ENCODE measurements around the gene MED20. TPM values are rescaled to one million over a fixed set of nuclear protein-coding genes. Genes with fewer than 3 reads are reported as not detected.

Gene MED20
- total and polyA plus RNA-seq, 2 of the 8 experiments (the other 6 are each of a cell fraction or from before 2014, with no cell fraction given), result 38.7 to 51.8 TPM

- no peak for TF ChIP-seq SP4 (IDR thresholded peaks at IDR 0.05; ENCODE audit: low read length)
- TF ChIP-seq RBBP5 (IDR thresholded peaks at IDR 0.05; ENCODE audit: borderline replicate concordance, low read depth, low read length), result no peak
- TF ChIP-seq CHD7 (IDR thresholded peaks at IDR 0.05; ENCODE audit: insufficient replicate concordance, low read length), result no peak
- TF ChIP-seq HDAC6 (IDR thresholded peaks at IDR 0.05; ENCODE audit: low read depth, low read length), result no peak
- TF ChIP-seq POLR2AphosphoS5 (IDR thresholded peaks at IDR 0.05; ENCODE audit: low read depth, low read length), result no peak
- no peak for TF ChIP-seq CBX8 (IDR thresholded peaks at IDR 0.05; ENCODE audit: borderline replicate concordance, low read depth, low read length)
Measured at GRCh38 chr6:41914343-41914742, 6.6 kb downstream of the MED20 start (continued).
